ENCODE results near the gene MYO15B. TPM values are rescaled to one million over a fixed set of nuclear protein-coding genes. Genes with fewer than 3 reads are reported as not detected.

The MYO15B gene
- total and polyA plus RNA-seq, 12 donors, result 6.2 to 455 (median 51.3) TPM

- Histone ChIP-seq H3K36me3 (replicated peaks in 1 of 2) (peaks cover 0 to 6% of the 10 kb centered on the region in 2 donors), H3K4me1 (replicated peaks in 1 of 2) (peaks cover 14 to 18% of the 10 kb centered on the region in 2 donors), H3K4me3 (no peak overlapping the region), H3K27ac (no peak overlapping the region), H3K9me3 (replicated peaks in 1 of 3) (no peaks in the 10 kb centered on the region), H3K27me3 (no peaks in the 10 kb centered on the region)
- DNase-seq, result no peak
- intact Hi-C loops (cut with DNase I), result loop anchor here in 1 of 2 donors (5.0 kb wide), 1 partner anchor 116 kb away; no protein-coding TSS in a partner anchor
- TF ChIP-seq POLR2A (IDR thresholded peaks at IDR 0.05) (no peak), CTCF (IDR thresholded peaks at IDR 0.05) (no peak)
- 78 to 94% (median 89%) methylated on average over 6 to 27 of the region's 27 CpGs for WGBS, 4 donors
Observed at GRCh38 chr17:75631353-75631752, 43.8 kb downstream of the MYO15B start.

GRCh38 chr17:75632428-75632827 lies 44.8 kb downstream of the MYO15B start:
- intact Hi-C loops (cut with DNase I), result loop anchor here in 1 of 2 donors (5.0 kb wide), 1 partner anchor 115 kb away; no protein-coding TSS in a partner anchor
- Histone ChIP-seq H3K36me3 (replicated peaks in 1 of 2) (no peaks in the 10 kb centered on the region), H3K9me3 (replicated peaks in 1 of 3) (no peaks in the 10 kb centered on the region), H3K27ac (peak overlapping the region in 2 of 5 donors; percentile 72 to 80), H3K4me1 (replicated peaks in 1 of 2) (peaks cover 14 to 18% of the 10 kb centered on the region in 2 donors), H3K4me3 (no peak overlapping the region), H3K27me3 (no peaks in the 10 kb centered on the region)
- WGBS, 4 donors, result 70 to 82% (median 75%) methylated on average over 6 to 12 of the region's 12 CpGs
- TF ChIP-seq POLR2A (IDR thresholded peaks at IDR 0.05), result no peak
- TF ChIP-seq CTCF (IDR thresholded peaks at IDR 0.05), result no peak
- DNase-seq, result no peak

- H3K4me1 ChIP-seq (replicated peaks in 1 of 2), result peaks cover 14 to 18% of the 10 kb centered on the region in 2 donors
- H3K27ac ChIP-seq, result peak within 1 kb of the TSS in 4 of 5 donors; percentile 51 to 80 (median 70)
- intact Hi-C loops (cut with DNase I), result loop anchor here in 1 of 2 donors (5.0 kb wide), 1 partner anchor 114 kb away; no protein-coding TSS in a partner anchor
- H3K9me3 ChIP-seq (replicated peaks in 1 of 3), result no peaks in the 10 kb centered on the region
- WGBS, 4 donors, result 9 to 60% (median 16%) methylated on average over 2 to 19 of the region's 19 CpGs
- H3K36me3 ChIP-seq (replicated peaks in 1 of 2), result no peaks in the 10 kb centered on the region
- no peak within 1 kb of the TSS for H3K4me3 ChIP-seq
- no peaks in the 10 kb centered on the region for H3K27me3 ChIP-seq
- DNase-seq, result peak; percentile 85 to 96 (median 91)
- TF ChIP-seq POLR2A (IDR thresholded peaks at IDR 0.05) (no peak), CTCF (IDR thresholded peaks at IDR 0.05) (peak; percentile 81 to 99 (median 92))
Observed at GRCh38 chr17:75632863-75633485, 45.4 kb downstream of the MYO15B start, which contains the start of gene SMIM5. TSS of gene SMIM5 (plus strand) at chr17:75633434. CDS start at chr17:75640202, 6,768 bp downstream.

- Histone ChIP-seq H3K27me3 (no peaks in the 10 kb centered on the region), H3K4me1 (replicated peaks in 1 of 2) (peaks cover 14 to 18% of the 10 kb centered on the region in 2 donors), H3K9me3 (replicated peaks in 1 of 3) (no peaks in the 10 kb centered on the region), H3K4me3 (no peak overlapping the region), H3K36me3 (replicated peaks in 1 of 2) (no peaks in the 10 kb centered on the region), H3K27ac (peak overlapping the region in 4 of 5 donors; percentile 51 to 80 (median 70))
- WGBS, 4 donors, result 8 to 18% (median 15%) methylated on average over 14 to 27 of the region's 27 CpGs
- TF ChIP-seq POLR2A (IDR thresholded peaks at IDR 0.05), result no peak
- peak; percentile 30 to 53 (median 48) for TF ChIP-seq CTCF (IDR thresholded peaks at IDR 0.05)
- peak; percentile 88 to 97 (median 94) for DNase-seq
- intact Hi-C loops (cut with DNase I), result loop anchor here in 1 of 2 donors (5.0 kb wide), 1 partner anchor 114 kb away; no protein-coding TSS in a partner anchor
Observed at GRCh38 chr17:75633486-75634375, 46.1 kb downstream of the MYO15B start.

Measured in adrenal gland (tissue), 12 donors.